Panc1 (cell line): ENCODE measurements around the gene NCOA3. TPM values are rescaled to one million over a fixed set of nuclear protein-coding genes. Genes with fewer than 3 reads are reported as not detected.

ENCODE experiments used
- ATAC-seq: fragments of 200-7000 bp; cut with Tn5 transposase; 2 replicates; pipeline ENCODE4 v1.9.1; 2020; ENCODE audit warnings: mild to moderate bottlenecking, moderate library complexity
- BruUV-seq: library from RNA; stranded (reverse); fragments of 400-500 nt; replicated peaks from 2 replicates; lab custom pipeline; 2021; lab: Mats Ljungman, UMichigan
- CTCF ChIA-PET: fragments of 300-600 bp; sonication (Branson Sonifier 250); formaldehyde crosslinking; loops from one replicate; lab custom pipeline; 2022; ENCODE audit warnings: antibody characterized with exemption; lab: Charles Lee
- POLR2A ChIA-PET: fragments of 300-600 bp; sonication (Branson Sonifier 250); formaldehyde crosslinking; loops from one replicate; lab custom pipeline; 2022; ENCODE audit warnings: antibody characterized with exemption; lab: Charles Lee
- DNase-seq: peaks from one replicate; pipeline ENCODE4 v3.0.0-alpha.2; 2010; ENCODE audit warnings: low read depth, low spot score
- H3K27ac ChIP-seq: 2 replicates; pipeline ENCODE4 v1.5.1; 2011; ENCODE audit warnings: mild to moderate bottlenecking, low read length, inconsistent platforms
- H3K27me3 ChIP-seq: fragments of 200-500 bp; sonication (Bioruptor generic); 2 replicates; pipeline ENCODE4 v1.6.0; 2014; ENCODE audit warnings: low read length, inconsistent platforms; ENCODE audit not compliant: control insufficient read depth, insufficient read depth
- H3K36me3 ChIP-seq: fragments of 200-500 bp; sonication (Bioruptor generic); 2 replicates; pipeline ENCODE4 v1.5.1; 2014; ENCODE audit warnings: inconsistent platforms, mild to moderate bottlenecking, low read length, moderate library complexity; ENCODE audit not compliant: control insufficient read depth, insufficient read depth
- H3K4me1 ChIP-seq: 2 replicates; pipeline ENCODE4 v1.5.1; 2011; ENCODE audit warnings: inconsistent platforms, mild to moderate bottlenecking, low read length, moderate library complexity; ENCODE audit not compliant: control insufficient read depth, insufficient read depth
- H3K4me3 ChIP-seq, 2 experiments: 2 replicates each; pipeline ENCODE4 v1.5.1; 2011 to 2012; ENCODE audit warnings: low read depth in 2 of 2, low read length in 2 of 2, mild to moderate bottlenecking in 2 of 2, inconsistent platforms in 1 of 2, moderate library complexity in 1 of 2
- H3K9me3 ChIP-seq: fragments of 200-500 bp; sonication (Bioruptor generic); 2 replicates; pipeline ENCODE4 v1.5.1; 2014; ENCODE audit warnings: low read depth, mild to moderate bottlenecking, inconsistent platforms, low read length, moderate library complexity; ENCODE audit not compliant: control insufficient read depth, insufficient read depth
- POLR2AphosphoS5 ChIP-seq: IDR thresholded peaks from 2 replicates; pipeline ENCODE4 v1.6.1; 2012; ENCODE audit warnings: mild to moderate bottlenecking, low read depth, low read length, moderate library complexity
- SIN3A ChIP-seq: IDR thresholded peaks from 2 replicates; pipeline ENCODE4 v1.6.1; 2012; ENCODE audit warnings: low read depth, mild to moderate bottlenecking, low read length, moderate library complexity, borderline replicate concordance; ENCODE audit not compliant: insufficient read depth
- TCF7L2 ChIP-seq: IDR thresholded peaks from 2 replicates; pipeline ENCODE4 v1.6.1; 2011; ENCODE audit warnings: mild to moderate bottlenecking, low read depth, low read length, inconsistent platforms
- in situ Hi-C: cut with HindIII; loops from 2 replicates; pipeline ENCODE4 v1.10.0; 2016; ENCODE audit warnings: low sequenced_read_pairs, low pct_unique_long_range_greater_than_20kb
- intact Hi-C: fragments of 100-400 bp; cut with micrococcal nuclease; formaldehyde crosslinking; loops from one replicate; pipeline ENCODE4 v1.10.0; 2022; ENCODE audit not compliant: unreplicated experiment
- total RNA-seq: library from RNA; stranded (reverse); gene quantifications from one replicate; pipeline ENCODE4 v1.2.1, GENCODE V29; 2021; ENCODE audit not compliant: unreplicated experiment
- TF ChIP-seq, protein P1 (sequence below): fragments of 450-650 bp; IDR thresholded peaks from 2 replicates; pipeline ENCODE4 v1.5.1; 2017; ENCODE audit warnings: mild to moderate bottlenecking
- TF ChIP-seq, protein P2 (sequence below), 2 experiments: IDR thresholded peaks; 2 replicates each; pipeline ENCODE4 v1.6.1; 2011 to 2012; ENCODE audit warnings: low read depth in 2 of 2, control low read depth in 1 of 2, low read length in 1 of 2, mild to moderate bottlenecking in 1 of 2, moderate library complexity in 1 of 2; ENCODE audit not compliant: insufficient read depth in 1 of 2

The NCOA3 gene
- total RNA-seq, 1 experiment from 2014 or later: 47.7 TPM

DNA sequence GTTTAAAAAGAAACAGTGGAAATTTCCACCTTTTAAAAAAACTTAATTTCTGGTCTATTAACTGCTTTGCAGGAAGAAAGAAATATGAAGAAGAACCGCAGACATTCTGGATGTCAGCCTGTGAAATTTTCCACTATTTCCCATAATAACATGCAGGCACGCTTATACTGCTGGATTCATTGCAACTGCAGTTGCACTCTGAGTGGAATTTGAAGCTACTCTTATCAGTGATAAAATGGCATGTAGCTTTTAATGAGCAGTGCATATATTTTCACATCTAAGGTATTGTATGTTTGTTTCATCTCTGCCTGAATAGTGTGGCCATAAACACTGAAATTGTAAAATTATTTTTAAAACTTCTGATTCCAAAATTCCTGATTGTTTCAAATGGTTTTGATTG is 28.2 kb downstream of the NCOA3 start:
- ChIA-PET POLR2A (interaction anchor here (0.6 to 0.7 kb wide), 2 partner anchors 180 to 909 kb away, joined by 3 to 7 read pairs; no protein-coding TSS in a partner anchor), CTCF (no interaction called here)
- no TSS peak for BruUV-seq
- H3K27me3 ChIP-seq: no peaks in the 10 kb centered on the region
- DNase-seq: no peak
- H3K4me1 ChIP-seq: peaks cover 6% of the 10 kb centered on the region
- no peak overlapping the region for H3K4me3 ChIP-seq
- H3K27ac ChIP-seq: no peak overlapping the region
- intact Hi-C loops: no loop called here
- TF ChIP-seq TCF7L2 (no peak), POLR2AphosphoS5 (no peak), SIN3A (no peak)
- TF ChIP-seq, protein P1, sequence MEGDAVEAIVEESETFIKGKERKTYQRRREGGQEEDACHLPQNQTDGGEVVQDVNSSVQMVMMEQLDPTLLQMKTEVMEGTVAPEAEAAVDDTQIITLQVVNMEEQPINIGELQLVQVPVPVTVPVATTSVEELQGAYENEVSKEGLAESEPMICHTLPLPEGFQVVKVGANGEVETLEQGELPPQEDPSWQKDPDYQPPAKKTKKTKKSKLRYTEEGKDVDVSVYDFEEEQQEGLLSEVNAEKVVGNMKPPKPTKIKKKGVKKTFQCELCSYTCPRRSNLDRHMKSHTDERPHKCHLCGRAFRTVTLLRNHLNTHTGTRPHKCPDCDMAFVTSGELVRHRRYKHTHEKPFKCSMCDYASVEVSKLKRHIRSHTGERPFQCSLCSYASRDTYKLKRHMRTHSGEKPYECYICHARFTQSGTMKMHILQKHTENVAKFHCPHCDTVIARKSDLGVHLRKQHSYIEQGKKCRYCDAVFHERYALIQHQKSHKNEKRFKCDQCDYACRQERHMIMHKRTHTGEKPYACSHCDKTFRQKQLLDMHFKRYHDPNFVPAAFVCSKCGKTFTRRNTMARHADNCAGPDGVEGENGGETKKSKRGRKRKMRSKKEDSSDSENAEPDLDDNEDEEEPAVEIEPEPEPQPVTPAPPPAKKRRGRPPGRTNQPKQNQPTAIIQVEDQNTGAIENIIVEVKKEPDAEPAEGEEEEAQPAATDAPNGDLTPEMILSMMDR: no peak
- TF ChIP-seq, protein P2, sequence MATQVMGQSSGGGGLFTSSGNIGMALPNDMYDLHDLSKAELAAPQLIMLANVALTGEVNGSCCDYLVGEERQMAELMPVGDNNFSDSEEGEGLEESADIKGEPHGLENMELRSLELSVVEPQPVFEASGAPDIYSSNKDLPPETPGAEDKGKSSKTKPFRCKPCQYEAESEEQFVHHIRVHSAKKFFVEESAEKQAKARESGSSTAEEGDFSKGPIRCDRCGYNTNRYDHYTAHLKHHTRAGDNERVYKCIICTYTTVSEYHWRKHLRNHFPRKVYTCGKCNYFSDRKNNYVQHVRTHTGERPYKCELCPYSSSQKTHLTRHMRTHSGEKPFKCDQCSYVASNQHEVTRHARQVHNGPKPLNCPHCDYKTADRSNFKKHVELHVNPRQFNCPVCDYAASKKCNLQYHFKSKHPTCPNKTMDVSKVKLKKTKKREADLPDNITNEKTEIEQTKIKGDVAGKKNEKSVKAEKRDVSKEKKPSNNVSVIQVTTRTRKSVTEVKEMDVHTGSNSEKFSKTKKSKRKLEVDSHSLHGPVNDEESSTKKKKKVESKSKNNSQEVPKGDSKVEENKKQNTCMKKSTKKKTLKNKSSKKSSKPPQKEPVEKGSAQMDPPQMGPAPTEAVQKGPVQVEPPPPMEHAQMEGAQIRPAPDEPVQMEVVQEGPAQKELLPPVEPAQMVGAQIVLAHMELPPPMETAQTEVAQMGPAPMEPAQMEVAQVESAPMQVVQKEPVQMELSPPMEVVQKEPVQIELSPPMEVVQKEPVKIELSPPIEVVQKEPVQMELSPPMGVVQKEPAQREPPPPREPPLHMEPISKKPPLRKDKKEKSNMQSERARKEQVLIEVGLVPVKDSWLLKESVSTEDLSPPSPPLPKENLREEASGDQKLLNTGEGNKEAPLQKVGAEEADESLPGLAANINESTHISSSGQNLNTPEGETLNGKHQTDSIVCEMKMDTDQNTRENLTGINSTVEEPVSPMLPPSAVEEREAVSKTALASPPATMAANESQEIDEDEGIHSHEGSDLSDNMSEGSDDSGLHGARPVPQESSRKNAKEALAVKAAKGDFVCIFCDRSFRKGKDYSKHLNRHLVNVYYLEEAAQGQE (IDR thresholded peaks at IDR 0.05; ENCODE audit: insufficient read depth in 1 of 2, low read depth in 2 of 2, low read length in 1 of 2): no peak
- no peaks in the 10 kb centered on the region for H3K36me3 ChIP-seq
- peaks cover 7% of the 10 kb centered on the region; the same call in 1 of the 2 replicates for H3K9me3 ChIP-seq
- ATAC-seq: no peak
- in situ Hi-C loops: no loop called here

DNA sequence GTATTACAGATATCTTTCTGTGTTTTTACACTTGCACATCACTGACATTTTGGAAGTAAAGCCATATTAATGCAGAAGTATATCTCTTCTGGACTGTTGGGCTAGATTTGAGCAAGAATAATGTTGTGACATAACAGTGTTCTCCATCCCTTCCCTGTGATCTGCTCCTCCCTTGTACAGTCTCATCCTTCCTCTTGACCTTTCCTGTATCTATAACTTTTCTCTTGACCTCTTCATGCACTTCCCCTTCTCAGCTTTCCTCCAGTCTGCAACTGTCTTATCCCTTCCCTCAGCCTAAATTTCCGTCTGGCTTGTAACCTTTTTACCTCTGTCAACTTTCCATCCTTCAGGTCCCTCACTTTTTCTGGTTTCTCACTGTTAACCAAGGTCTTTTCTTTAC is 29.8 kb downstream of the NCOA3 start:
- H3K27me3 ChIP-seq: no peaks in the 10 kb centered on the region
- H3K36me3 ChIP-seq: no peaks in the 10 kb centered on the region
- ATAC-seq (no peak), DNase-seq (no peak)
- ChIA-PET CTCF (no interaction called here), POLR2A (no interaction called here)
- no peak overlapping the region for H3K4me3 ChIP-seq
- peaks cover 6% of the 10 kb centered on the region for H3K4me1 ChIP-seq
- no peak for TF ChIP-seq TCF7L2
- intact Hi-C loops: no loop called here
- BruUV-seq: no TSS peak
- peaks cover 7% of the 10 kb centered on the region; the same call in 1 of the 2 replicates for H3K9me3 ChIP-seq
- H3K27ac ChIP-seq: no peak overlapping the region
- in situ Hi-C loops: no loop called here

DNA sequence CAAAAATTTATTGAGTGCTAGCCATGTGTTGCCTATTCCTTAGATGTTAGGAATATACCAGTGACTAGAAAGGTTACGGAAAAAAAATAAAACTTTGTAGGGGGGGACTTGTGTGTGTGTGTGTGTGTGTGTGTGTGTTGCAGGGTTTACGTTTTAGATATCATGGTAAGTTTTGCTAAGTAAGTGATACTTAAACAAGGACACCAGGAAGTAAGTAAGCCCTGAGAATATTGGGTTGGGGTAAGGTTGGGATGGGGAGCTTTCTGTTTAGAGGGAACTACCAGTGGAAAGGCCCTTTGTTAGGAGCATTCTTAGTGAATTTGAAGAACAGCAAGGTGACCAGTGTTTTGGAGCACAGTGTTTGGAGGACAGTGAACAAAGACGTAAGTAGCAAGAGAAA is 30.3 kb downstream of the NCOA3 start:
- in situ Hi-C loops: no loop called here
- Histone ChIP-seq H3K27me3 (no peaks in the 10 kb centered on the region), H3K4me3 (no peak overlapping the region), H3K4me1 (peaks cover 6% of the 10 kb centered on the region), H3K36me3 (no peaks in the 10 kb centered on the region), H3K27ac (no peak overlapping the region), H3K9me3 (peaks cover 6% of the 10 kb centered on the region; the same call in 1 of the 2 replicates)
- BruUV-seq: no TSS peak
- no peak for ATAC-seq
- CTCF ChIA-PET: no interaction called here
- no peak for DNase-seq
- intact Hi-C loops: no loop called here
- POLR2A ChIA-PET: no interaction called here
- TF ChIP-seq TCF7L2 (no peak), SIN3A (no peak), POLR2AphosphoS5 (no peak)
- TF ChIP-seq, protein P1: no peak
- TF ChIP-seq, protein P2 (IDR thresholded peaks at IDR 0.05; ENCODE audit: insufficient read depth in 1 of 2, low read depth in 2 of 2, low read length in 1 of 2): no peak
